Vagina (tissue), 2 donors: Measurements from ENCODE around the gene ARPP21.

Source experiments
- POLR2A ChIP-seq, 2 donors: fragments of 450-650 bp; IDR thresholded peaks; one replicate each; pipeline ENCODE4 v1.6.1; 2017; ENCODE audit warnings: antibody characterized with exemption in 2 of 2, mild to moderate bottlenecking in 2 of 2, moderate library complexity in 2 of 2
- TF ChIP-seq, protein P1 (sequence below), 3 experiments: fragments of 450-650 bp in 2 of 3; fragments of 200-600 bp in 1 of 3; sonication (generic) in 1 of 3; IDR thresholded peaks; one replicate each; pipeline ENCODE4 v1.5.1; 2017 to 2019; ENCODE audit warnings: antibody characterized with exemption in 3 of 3, mild to moderate bottlenecking in 2 of 3, moderate library complexity in 2 of 3

- TF ChIP-seq, protein P1, sequence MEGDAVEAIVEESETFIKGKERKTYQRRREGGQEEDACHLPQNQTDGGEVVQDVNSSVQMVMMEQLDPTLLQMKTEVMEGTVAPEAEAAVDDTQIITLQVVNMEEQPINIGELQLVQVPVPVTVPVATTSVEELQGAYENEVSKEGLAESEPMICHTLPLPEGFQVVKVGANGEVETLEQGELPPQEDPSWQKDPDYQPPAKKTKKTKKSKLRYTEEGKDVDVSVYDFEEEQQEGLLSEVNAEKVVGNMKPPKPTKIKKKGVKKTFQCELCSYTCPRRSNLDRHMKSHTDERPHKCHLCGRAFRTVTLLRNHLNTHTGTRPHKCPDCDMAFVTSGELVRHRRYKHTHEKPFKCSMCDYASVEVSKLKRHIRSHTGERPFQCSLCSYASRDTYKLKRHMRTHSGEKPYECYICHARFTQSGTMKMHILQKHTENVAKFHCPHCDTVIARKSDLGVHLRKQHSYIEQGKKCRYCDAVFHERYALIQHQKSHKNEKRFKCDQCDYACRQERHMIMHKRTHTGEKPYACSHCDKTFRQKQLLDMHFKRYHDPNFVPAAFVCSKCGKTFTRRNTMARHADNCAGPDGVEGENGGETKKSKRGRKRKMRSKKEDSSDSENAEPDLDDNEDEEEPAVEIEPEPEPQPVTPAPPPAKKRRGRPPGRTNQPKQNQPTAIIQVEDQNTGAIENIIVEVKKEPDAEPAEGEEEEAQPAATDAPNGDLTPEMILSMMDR (IDR thresholded peaks at IDR 0.05) = no peak
- no peak for TF ChIP-seq POLR2A (IDR thresholded peaks at IDR 0.05)
Measured at GRCh38 chr3:35772381-35773015, 133.2 kb downstream of the ARPP21 start.
